SK-N-SH (cell line): ENCODE measurements around the gene MRTFB. TPM values are rescaled to one million over a fixed set of nuclear protein-coding genes. Genes with fewer than 3 reads are reported as not detected.

Experiments used
- CTCF ChIA-PET: fragments of 300-600, 350-600 bp; formaldehyde crosslinking; extraction: SDS; loops from one replicate; lab custom pipeline; 2021; lab: Yijun Ruan, JAX
- POLR2A ChIA-PET: fragments of 350-600 bp; sonication (Branson Sonifier 250); formaldehyde crosslinking; extraction: SDS; loops from one replicate; lab custom pipeline; 2020; ENCODE audit warnings: antibody characterized with exemption, inconsistent platforms; lab: Yijun Ruan, JAX
- DNase-seq: peaks from one replicate; pipeline ENCODE4 v3.0.0; 2012
- H2AFZ ChIP-seq: fragments of 200-600 bp; sonication (generic); 2 replicates; pipeline ENCODE4 v1.8.1; 2016; ENCODE audit warnings: antibody characterized with exemption, mild to moderate bottlenecking, low read depth
- H3F3A ChIP-seq: fragments of 200-600 bp; sonication (generic); replicated peaks from 2 replicates; pipeline ENCODE3; 2016; ENCODE audit warnings: antibody characterized with exemption, mild to moderate bottlenecking; ENCODE audit not compliant: insufficient read depth
- H3K27ac ChIP-seq, 2 experiments: fragments of 200-500 bp in 1 of 2; fragments of 200-600 bp in 1 of 2; sonication (Bioruptor generic) in 1 of 2; sonication (generic), shearing (Covaris generic) in 1 of 2; 2 replicates each; pipeline versions ENCODE4 v1.5.1 to v1.6.1; 2014 to 2016; ENCODE audit warnings: low read depth in 2 of 2, inconsistent platforms in 1 of 2, low read length in 1 of 2, mild to moderate bottlenecking in 1 of 2, mixed read lengths in 1 of 2
- H3K27me3 ChIP-seq: fragments of 200-600 bp; sonication (generic), shearing (Covaris generic); 2 replicates; pipeline ENCODE4 v1.6.1; 2016; ENCODE audit warnings: mixed run types; ENCODE audit not compliant: insufficient read depth
- H3K36me3 ChIP-seq, 2 experiments: fragments of 200-500 bp in 1 of 2; fragments of 200-600 bp in 1 of 2; sonication (Bioruptor generic) in 1 of 2; sonication (generic) in 1 of 2; replicated peaks in 1 of 2; 2 replicates each; pipeline versions ENCODE3 to v1.5.1; 2014 to 2016; ENCODE audit warnings: low read length in 1 of 2, mild to moderate bottlenecking in 1 of 2; ENCODE audit not compliant: insufficient read depth in 2 of 2, control insufficient read depth in 1 of 2
- H3K4me1 ChIP-seq, 2 experiments: fragments of 200-500 bp in 1 of 2; fragments of 200-600 bp in 1 of 2; sonication (Bioruptor generic) in 1 of 2; sonication (generic), shearing (Covaris generic) in 1 of 2; 2 replicates each; pipeline versions ENCODE4 v1.5.1 to v1.6.1; 2014 to 2016; ENCODE audit warnings: low read depth in 1 of 2, low read length in 1 of 2, mixed run types in 1 of 2; ENCODE audit not compliant: insufficient read depth in 2 of 2, control insufficient read depth in 1 of 2
- H3K4me2 ChIP-seq: fragments of 200-600 bp; sonication (generic), shearing (Covaris generic); 2 replicates; pipeline ENCODE4 v1.6.1; 2017; ENCODE audit warnings: mixed run types
- H3K4me3 ChIP-seq, 2 experiments: fragments of 200-500 bp in 1 of 2; fragments of 200-600 bp in 1 of 2; sonication (Bioruptor generic) in 1 of 2; sonication (generic), shearing (Covaris generic) in 1 of 2; 2 replicates each; pipeline versions ENCODE4 v1.5.1 to v1.8.1; 2014 to 2016; ENCODE audit warnings: low read depth in 2 of 2, inconsistent platforms in 1 of 2, low read length in 1 of 2, mild to moderate bottlenecking in 1 of 2, mixed read lengths in 1 of 2, moderate library complexity in 1 of 2
- H3K79me2 ChIP-seq: fragments of 200-600 bp; sonication (generic); 2 replicates; pipeline ENCODE4 v1.8.1; 2017; ENCODE audit warnings: mild to moderate bottlenecking; ENCODE audit not compliant: insufficient read depth
- H3K9ac ChIP-seq: fragments of 200-600 bp; sonication (generic); 2 replicates; pipeline ENCODE4 v1.6.1; 2017; ENCODE audit warnings: mixed run types
- H3K9me2 ChIP-seq: fragments of 200-600 bp; sonication (generic); 2 replicates; pipeline ENCODE4 v1.6.1; 2017; ENCODE audit warnings: mixed run types
- H3K9me3 ChIP-seq: fragments of 200-600 bp; sonication (generic); 2 replicates; pipeline ENCODE4 v1.6.1; 2017; ENCODE audit warnings: mixed run types, mild to moderate bottlenecking, moderate library complexity
- H4K20me1 ChIP-seq: fragments of 200-600 bp; sonication (generic); 2 replicates; pipeline ENCODE4 v1.6.1; 2017; ENCODE audit warnings: mild to moderate bottlenecking, mixed run types; ENCODE audit not compliant: insufficient read depth
- MXI1 ChIP-seq: IDR thresholded peaks from 2 replicates; pipeline ENCODE4 v1.6.1; 2012; ENCODE audit warnings: mild to moderate bottlenecking, low read depth, low read length, improper control_type of control experiment
- NRF1 ChIP-seq: IDR thresholded peaks from 2 replicates; pipeline ENCODE4 v1.6.1; 2012; ENCODE audit warnings: low read depth, mild to moderate bottlenecking, low read length
- RFX5 ChIP-seq: IDR thresholded peaks from 2 replicates; pipeline ENCODE4 v1.6.1; 2012; ENCODE audit warnings: mild to moderate bottlenecking, improper control_type of control experiment, low read length
- RXRA ChIP-seq: IDR thresholded peaks from 2 replicates; pipeline ENCODE4 v1.4.0; 2012; ENCODE audit warnings: low read depth, mild to moderate bottlenecking, borderline replicate concordance
- SMC3 ChIP-seq: IDR thresholded peaks from 2 replicates; pipeline ENCODE4 v1.6.1; 2012; ENCODE audit warnings: low read depth, low read length, improper control_type of control experiment
- TAF1 ChIP-seq: IDR thresholded peaks from 2 replicates; pipeline ENCODE4 v1.6.1; 2012; ENCODE audit warnings: low read depth, mild to moderate bottlenecking, low read length, moderate library complexity, borderline replicate concordance
- TCF12 ChIP-seq: IDR thresholded peaks from 2 replicates; pipeline ENCODE4 v1.4.0; 2012
- USF2 ChIP-seq: fragments of 150-350 bp; IDR thresholded peaks from 2 replicates; pipeline ENCODE4 v1.6.1; 2017; ENCODE audit warnings: antibody characterized with exemption, low read length, low read depth, borderline replicate concordance
- YY1 ChIP-seq: IDR thresholded peaks from 2 replicates; pipeline ENCODE4 v1.4.0; 2012; ENCODE audit warnings: low read depth, mild to moderate bottlenecking
- ZBTB33 ChIP-seq: IDR thresholded peaks from 2 replicates; pipeline ENCODE4 v1.4.0; 2012; ENCODE audit warnings: low read depth, borderline replicate concordance
- WGBS: methylation state at CpG from one replicate; pipeline ENCODE4 v1.1.6; 2017; ENCODE audit warnings: low lambda C conversion rate; 5-methylcytosine and 5-hydroxymethylcytosine counted together
- polyA plus RNA-seq, 3 experiments: library from polyadenylated mRNA; depleted of rRNA; stranded (reverse); fragments of >200 nt; gene quantifications; 2 replicates each; pipeline ENCODE4 v1.2.3, GENCODE V29; 2012
- TF ChIP-seq, protein P1 (sequence below): IDR thresholded peaks from 2 replicates; pipeline ENCODE4 v1.6.1; 2012; ENCODE audit warnings: mild to moderate bottlenecking, low read depth, low read length, moderate library complexity
- TF ChIP-seq, protein P2 (sequence below): fragments of 150-350 bp; IDR thresholded peaks from 2 replicates; pipeline ENCODE4 v1.6.1; 2016; ENCODE audit warnings: mild to moderate bottlenecking, low read depth, low read length
- TF ChIP-seq, protein P3 (sequence below): IDR thresholded peaks from 2 replicates; pipeline ENCODE4; 2012

MRTFB gene
- polyA plus RNA-seq, 1 of the 3 experiments (the other 2 are of a cell fraction): 3.3 TPM

- no peak for TF ChIP-seq USF2
- TF ChIP-seq, protein P1, sequence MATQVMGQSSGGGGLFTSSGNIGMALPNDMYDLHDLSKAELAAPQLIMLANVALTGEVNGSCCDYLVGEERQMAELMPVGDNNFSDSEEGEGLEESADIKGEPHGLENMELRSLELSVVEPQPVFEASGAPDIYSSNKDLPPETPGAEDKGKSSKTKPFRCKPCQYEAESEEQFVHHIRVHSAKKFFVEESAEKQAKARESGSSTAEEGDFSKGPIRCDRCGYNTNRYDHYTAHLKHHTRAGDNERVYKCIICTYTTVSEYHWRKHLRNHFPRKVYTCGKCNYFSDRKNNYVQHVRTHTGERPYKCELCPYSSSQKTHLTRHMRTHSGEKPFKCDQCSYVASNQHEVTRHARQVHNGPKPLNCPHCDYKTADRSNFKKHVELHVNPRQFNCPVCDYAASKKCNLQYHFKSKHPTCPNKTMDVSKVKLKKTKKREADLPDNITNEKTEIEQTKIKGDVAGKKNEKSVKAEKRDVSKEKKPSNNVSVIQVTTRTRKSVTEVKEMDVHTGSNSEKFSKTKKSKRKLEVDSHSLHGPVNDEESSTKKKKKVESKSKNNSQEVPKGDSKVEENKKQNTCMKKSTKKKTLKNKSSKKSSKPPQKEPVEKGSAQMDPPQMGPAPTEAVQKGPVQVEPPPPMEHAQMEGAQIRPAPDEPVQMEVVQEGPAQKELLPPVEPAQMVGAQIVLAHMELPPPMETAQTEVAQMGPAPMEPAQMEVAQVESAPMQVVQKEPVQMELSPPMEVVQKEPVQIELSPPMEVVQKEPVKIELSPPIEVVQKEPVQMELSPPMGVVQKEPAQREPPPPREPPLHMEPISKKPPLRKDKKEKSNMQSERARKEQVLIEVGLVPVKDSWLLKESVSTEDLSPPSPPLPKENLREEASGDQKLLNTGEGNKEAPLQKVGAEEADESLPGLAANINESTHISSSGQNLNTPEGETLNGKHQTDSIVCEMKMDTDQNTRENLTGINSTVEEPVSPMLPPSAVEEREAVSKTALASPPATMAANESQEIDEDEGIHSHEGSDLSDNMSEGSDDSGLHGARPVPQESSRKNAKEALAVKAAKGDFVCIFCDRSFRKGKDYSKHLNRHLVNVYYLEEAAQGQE: no peak
- TF ChIP-seq, protein P2, sequence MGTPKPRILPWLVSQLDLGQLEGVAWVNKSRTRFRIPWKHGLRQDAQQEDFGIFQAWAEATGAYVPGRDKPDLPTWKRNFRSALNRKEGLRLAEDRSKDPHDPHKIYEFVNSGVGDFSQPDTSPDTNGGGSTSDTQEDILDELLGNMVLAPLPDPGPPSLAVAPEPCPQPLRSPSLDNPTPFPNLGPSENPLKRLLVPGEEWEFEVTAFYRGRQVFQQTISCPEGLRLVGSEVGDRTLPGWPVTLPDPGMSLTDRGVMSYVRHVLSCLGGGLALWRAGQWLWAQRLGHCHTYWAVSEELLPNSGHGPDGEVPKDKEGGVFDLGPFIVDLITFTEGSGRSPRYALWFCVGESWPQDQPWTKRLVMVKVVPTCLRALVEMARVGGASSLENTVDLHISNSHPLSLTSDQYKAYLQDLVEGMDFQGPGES: no peak
These were observed 212.7 kb downstream of the MRTFB start (continued) for GRCh38 chr16:14283786-14284185.

DNA sequence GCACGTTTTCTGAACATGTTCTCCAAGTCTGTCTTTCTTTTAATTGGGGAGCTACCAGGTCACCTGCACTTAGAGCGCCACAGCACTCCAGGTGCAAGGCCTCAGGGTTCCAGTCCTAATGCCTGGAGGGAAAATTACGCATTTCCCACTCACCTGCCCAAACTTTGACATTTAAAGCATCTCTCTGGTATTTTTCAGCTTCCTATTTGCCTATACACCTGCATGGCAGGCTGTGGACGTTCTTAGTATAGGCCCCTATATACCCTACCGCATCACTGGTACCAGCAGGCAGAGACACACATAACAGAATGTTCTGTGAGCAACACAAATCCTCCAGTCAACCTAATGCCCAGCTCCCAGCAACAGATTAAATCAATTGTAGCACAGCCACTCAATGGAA, 213.3 kb downstream of the MRTFB start:
- H3K36me3 ChIP-seq: no peaks in the 10 kb centered on the region
- ChIA-PET CTCF (interaction anchor here (0.7 to 3.4 kb wide), 4 partner anchors 10 to 365 kb away, joined by 4 to 23 read pairs (median 10); partner anchors contain the start of gene ERCC4), POLR2A (no interaction called here)
- TF ChIP-seq, protein P3, sequence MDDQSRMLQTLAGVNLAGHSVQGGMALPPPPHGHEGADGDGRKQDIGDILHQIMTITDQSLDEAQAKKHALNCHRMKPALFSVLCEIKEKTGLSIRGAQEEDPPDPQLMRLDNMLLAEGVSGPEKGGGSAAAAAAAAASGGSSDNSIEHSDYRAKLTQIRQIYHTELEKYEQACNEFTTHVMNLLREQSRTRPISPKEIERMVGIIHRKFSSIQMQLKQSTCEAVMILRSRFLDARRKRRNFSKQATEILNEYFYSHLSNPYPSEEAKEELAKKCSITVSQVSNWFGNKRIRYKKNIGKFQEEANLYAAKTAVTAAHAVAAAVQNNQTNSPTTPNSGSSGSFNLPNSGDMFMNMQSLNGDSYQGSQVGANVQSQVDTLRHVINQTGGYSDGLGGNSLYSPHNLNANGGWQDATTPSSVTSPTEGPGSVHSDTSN: no peak
- TF ChIP-seq ZBTB33 (no peak), RFX5 (no peak), TCF12 (no peak), SMC3 (no peak), RXRA (no peak), TAF1 (no peak), YY1 (no peak), MXI1 (no peak; the same call in 1 of the 2 replicates), NRF1 (no peak)
- TF ChIP-seq, protein P2: no peak
- H4K20me1 ChIP-seq: no peaks in the 10 kb centered on the region
- DNase-seq: no peak
- peak overlapping the region; percentile 84 to 97; a peak in 2 of 4 replicates for H3K4me3 ChIP-seq
- peaks cover 6% of the 10 kb centered on the region for H3F3A ChIP-seq
- H3K27me3 ChIP-seq: no peaks in the 10 kb centered on the region
- no peak overlapping the region for H3K9ac ChIP-seq
- no peaks in the 10 kb centered on the region for H3K9me2 ChIP-seq
- H3K27ac ChIP-seq: no peak overlapping the region
- H3K4me2 ChIP-seq: peak overlapping the region; percentile 86; the same call in 1 of the 2 replicates
- no peaks in the 10 kb centered on the region for H3K79me2 ChIP-seq
- H3K9me3 ChIP-seq: no peaks in the 10 kb centered on the region
- no peak overlapping the region for H2AFZ ChIP-seq
- WGBS: 80% methylated on average over 5 of the region's 5 CpGs
- H3K4me1 ChIP-seq: peaks cover 0 to 10% of the 10 kb centered on the region in 2 experiments; a peak in 1 of 4 replicates
